ENCODE data around the gene PDF. TPM values are rescaled to one million over a fixed set of nuclear protein-coding genes. Genes with fewer than 3 reads are reported as not detected.

PDF gene
- total and polyA plus RNA-seq, 2 experiments from 2014 or later: 18.0 to 21.5 TPM

GRCh38 chr16:69316595-69317034, 13.8 kb downstream of the PDF start:
- Histone ChIP-seq H3K27me3 (replicated peaks; ENCODE audit: insufficient read depth) (no peaks in the 10 kb centered on the region), H3K4me1 (ENCODE audit: insufficient read depth) (peaks cover 4% of the 10 kb centered on the region; the same call in 1 of the 2 replicates), H3K36me3 (ENCODE audit: low read depth) (peaks cover 19% of the 10 kb centered on the region), H3K4me2 (ENCODE audit: unreplicated experiment) (no peak overlapping the region), H3K9me2 (ENCODE audit: insufficient read depth) (no peaks in the 10 kb centered on the region), H3K4me3 (no peak overlapping the region), H3F3A (ENCODE audit: insufficient read depth) (no peaks in the 10 kb centered on the region), H3K9ac (no peak overlapping the region), H3K27ac (no peak overlapping the region), H3K9me3 (ENCODE audit: low read depth) (no peaks in the 10 kb centered on the region), H4K20me1 (ENCODE audit: insufficient read depth) (no peaks in the 10 kb centered on the region), H3K79me2 (ENCODE audit: insufficient read depth) (peaks cover 90% of the 10 kb centered on the region), H2AFZ (no peak overlapping the region)
- in situ Hi-C loops (cut with MboI): no loop called here
- no peak for TF ChIP-seq EZH2 (IDR thresholded peaks at IDR 0.05; ENCODE audit: insufficient read depth, poor library complexity, severe bottlenecking)
- TF ChIP-seq EZH2phosphoT487 (IDR thresholded peaks at IDR 0.05; ENCODE audit: insufficient read depth, low read depth): no peak
- no peak for DNase-seq
- 92 to 95% methylated on average over 17 of the region's 17 CpGs for WGBS, 2 experiments (ENCODE audit: low coverage in 1 of 2, low lambda C conversion rate in 2 of 2, missing lambda C conversion rate in 2 of 2)

GRCh38 chr16:69315486-69316311, 14.7 kb downstream of the PDF start:
- TF ChIP-seq EZH2 (IDR thresholded peaks at IDR 0.05; ENCODE audit: insufficient read depth, poor library complexity, severe bottlenecking) (no peak), EZH2phosphoT487 (IDR thresholded peaks at IDR 0.05; ENCODE audit: insufficient read depth, low read depth) (no peak)
- peaks cover 4% of the 10 kb centered on the region; the same call in 1 of the 2 replicates for H3K4me1 ChIP-seq (ENCODE audit: insufficient read depth)
- H3F3A ChIP-seq (ENCODE audit: insufficient read depth): no peaks in the 10 kb centered on the region
- peaks cover 83% of the 10 kb centered on the region for H3K79me2 ChIP-seq (ENCODE audit: insufficient read depth)
- H3K9me2 ChIP-seq (ENCODE audit: insufficient read depth): no peaks in the 10 kb centered on the region
- no peak overlapping the region for H3K27ac ChIP-seq
- no peaks in the 10 kb centered on the region for H4K20me1 ChIP-seq (ENCODE audit: insufficient read depth)
- H2AFZ ChIP-seq: no peak overlapping the region
- no peak overlapping the region for H3K9ac ChIP-seq
- no peak overlapping the region for H3K4me2 ChIP-seq (ENCODE audit: unreplicated experiment)
- no peaks in the 10 kb centered on the region for H3K27me3 ChIP-seq (replicated peaks; ENCODE audit: insufficient read depth)
- WGBS, 2 experiments (ENCODE audit: low coverage in 1 of 2, low lambda C conversion rate in 2 of 2, missing lambda C conversion rate in 2 of 2): 91 to 93% methylated on average over 30 of the region's 30 CpGs
- peaks cover 12% of the 10 kb centered on the region; the same call in 1 of the 2 replicates for H3K36me3 ChIP-seq (ENCODE audit: low read depth)
- in situ Hi-C loops (cut with MboI): no loop called here
- no peak for DNase-seq
- H3K9me3 ChIP-seq (ENCODE audit: low read depth): no peaks in the 10 kb centered on the region
- no peak overlapping the region for H3K4me3 ChIP-seq

GRCh38 chr16:69314534-69314933, 15.9 kb downstream of the PDF start:
- H3K9me2 ChIP-seq (ENCODE audit: insufficient read depth): no peaks in the 10 kb centered on the region
- no peaks in the 10 kb centered on the region for H4K20me1 ChIP-seq (ENCODE audit: insufficient read depth)
- H3K27me3 ChIP-seq (replicated peaks; ENCODE audit: insufficient read depth): no peaks in the 10 kb centered on the region
- no peak for DNase-seq
- H3F3A ChIP-seq (ENCODE audit: insufficient read depth): no peaks in the 10 kb centered on the region
- H3K9ac ChIP-seq: no peak overlapping the region
- 97 to 99% methylated on average over 11 of the region's 11 CpGs for WGBS, 2 experiments (ENCODE audit: low coverage in 1 of 2, low lambda C conversion rate in 2 of 2, missing lambda C conversion rate in 2 of 2)
- H3K27ac ChIP-seq: no peak overlapping the region
- H3K36me3 ChIP-seq (ENCODE audit: low read depth): peaks cover 12% of the 10 kb centered on the region; the same call in 1 of the 2 replicates
- H3K4me2 ChIP-seq (ENCODE audit: unreplicated experiment): no peak overlapping the region
- H3K79me2 ChIP-seq (ENCODE audit: insufficient read depth): peaks cover 73% of the 10 kb centered on the region
- in situ Hi-C loops (cut with MboI): no loop called here
- H2AFZ ChIP-seq: no peak overlapping the region
- no peaks in the 10 kb centered on the region for H3K9me3 ChIP-seq (ENCODE audit: low read depth)
- no peak for TF ChIP-seq EZH2phosphoT487 (IDR thresholded peaks at IDR 0.05; ENCODE audit: insufficient read depth, low read depth)
- TF ChIP-seq EZH2 (IDR thresholded peaks at IDR 0.05; ENCODE audit: insufficient read depth, poor library complexity, severe bottlenecking): no peak
- peaks cover 4% of the 10 kb centered on the region; the same call in 1 of the 2 replicates for H3K4me1 ChIP-seq (ENCODE audit: insufficient read depth)
- H3K4me3 ChIP-seq: no peak overlapping the region

- Histone ChIP-seq H3K4me3 (no peak overlapping the region), H3K4me1 (ENCODE audit: insufficient read depth) (peaks cover 4% of the 10 kb centered on the region; the same call in 1 of the 2 replicates), H2AFZ (no peak overlapping the region), H3K36me3 (ENCODE audit: low read depth) (peaks cover 12% of the 10 kb centered on the region; the same call in 1 of the 2 replicates), H3K27me3 (replicated peaks; ENCODE audit: insufficient read depth) (no peaks in the 10 kb centered on the region), H3K79me2 (ENCODE audit: insufficient read depth) (peaks cover 66% of the 10 kb centered on the region), H4K20me1 (ENCODE audit: insufficient read depth) (no peaks in the 10 kb centered on the region), H3K9ac (no peak overlapping the region), H3K27ac (no peak overlapping the region), H3K9me2 (ENCODE audit: insufficient read depth) (no peaks in the 10 kb centered on the region), H3K9me3 (ENCODE audit: low read depth) (no peaks in the 10 kb centered on the region), H3F3A (ENCODE audit: insufficient read depth) (peaks cover 3% of the 10 kb centered on the region; the same call in 1 of the 2 replicates), H3K4me2 (ENCODE audit: unreplicated experiment) (no peak overlapping the region)
- TF ChIP-seq EZH2 (IDR thresholded peaks at IDR 0.05; ENCODE audit: insufficient read depth, poor library complexity, severe bottlenecking): no peak
- TF ChIP-seq EZH2phosphoT487 (IDR thresholded peaks at IDR 0.05; ENCODE audit: insufficient read depth, low read depth): no peak
- in situ Hi-C loops (cut with MboI): no loop called here
- whole genome bisulfite sequencing, 2 experiments (ENCODE audit: low coverage in 1 of 2, low lambda C conversion rate in 2 of 2, missing lambda C conversion rate in 2 of 2): 83 to 84% methylated on average over 5 of the region's 5 CpGs
- no peak for DNase-seq
Measured at GRCh38 chr16:69313469-69313868, 16.9 kb downstream of the PDF start.
